NCI-H128 (cell line): ENCODE measurements around the gene PPP2R2D.

Experiments used
- DNase-seq: peaks from one replicate; lab custom pipeline; 2025; ENCODE audit not compliant: unreplicated experiment; lab: John Stamatoyannopoulos, UW

PPP2R2D gene

GRCh38 chr10:131994435-131994834 is 93.6 kb downstream of the PPP2R2D start:
- DNase-seq, result no peak

- no peak for DNase-seq
Measured at GRCh38 chr10:131996466-131997365, 95.9 kb downstream of the PPP2R2D start.

DNA sequence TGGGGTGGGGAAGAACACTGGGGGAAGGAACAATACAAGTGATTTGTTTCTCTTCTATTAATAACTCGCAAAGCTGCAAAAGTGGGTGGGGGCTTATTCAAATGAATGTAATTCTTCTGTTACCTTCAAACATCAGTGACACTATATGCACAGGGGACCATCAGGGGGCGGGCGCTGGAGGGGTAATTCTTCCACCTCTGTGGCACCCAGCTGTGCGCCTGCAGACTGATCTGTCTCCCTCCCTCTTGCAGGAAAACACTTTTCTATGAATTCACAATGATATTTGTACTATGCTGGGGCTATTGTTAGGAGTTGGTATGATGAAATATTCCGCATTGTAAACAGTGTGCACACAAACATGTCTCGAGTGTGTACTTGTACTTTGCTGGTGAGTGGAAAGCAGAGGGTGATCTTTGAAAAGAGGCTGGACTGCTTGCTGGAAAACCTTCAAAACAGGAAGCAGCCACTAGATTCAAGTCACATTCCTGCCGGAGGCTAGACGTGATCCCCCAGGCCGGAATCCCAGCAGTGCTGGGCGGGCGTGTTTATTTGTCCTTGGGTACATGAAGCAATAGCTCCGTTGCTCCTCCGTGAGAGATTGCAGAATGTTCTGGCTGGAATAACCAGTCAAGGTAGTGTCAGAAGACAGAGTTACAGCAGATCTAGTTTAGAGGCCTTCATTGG is 96.7 kb downstream of the PPP2R2D start:
- DNase-seq, result no peak

DNA sequence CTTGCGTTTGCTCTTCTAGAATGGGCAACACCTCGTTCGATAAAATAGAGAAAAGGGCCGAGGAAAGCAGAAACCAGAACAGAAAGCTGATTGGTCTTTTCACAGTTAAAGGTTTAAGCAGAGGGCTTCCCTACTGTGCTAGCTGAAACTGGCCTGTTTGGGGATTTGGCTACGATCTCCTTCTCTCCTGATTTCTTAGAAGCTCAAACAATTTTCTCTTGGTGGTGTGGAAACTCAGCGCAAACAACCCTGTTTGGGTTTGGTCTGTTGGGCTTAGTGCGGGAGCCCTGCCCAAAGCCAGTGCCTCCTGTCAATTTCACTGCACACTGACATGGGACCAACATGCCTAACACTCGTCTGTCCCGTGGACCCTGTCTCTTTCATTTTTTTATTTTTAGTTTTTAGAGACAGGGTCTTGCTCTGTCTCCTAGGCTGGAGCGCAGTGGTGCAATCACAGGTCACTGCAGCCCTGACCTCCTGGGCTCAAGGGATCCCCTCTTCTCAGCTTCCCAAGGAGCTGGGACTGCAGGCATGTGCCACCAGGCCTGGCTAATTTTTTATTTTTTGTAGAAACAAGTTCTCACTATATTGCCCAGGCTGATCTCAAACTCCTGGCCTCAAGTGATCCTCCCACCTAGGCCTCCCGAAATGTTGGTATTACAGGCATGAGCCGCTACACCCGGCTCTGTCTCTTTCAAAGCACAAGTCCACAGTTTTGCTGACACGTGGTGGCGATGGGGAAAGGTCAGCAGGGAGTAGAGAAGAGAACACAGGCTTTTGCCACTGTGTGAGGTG is 97.4 kb downstream of the PPP2R2D start:
- no peak for DNase-seq

- DNase-seq, result no peak
Measured at GRCh38 chr10:131998845-131999681, 98.3 kb downstream of the PPP2R2D start.

GRCh38 chr10:132001238-132001972 is 100.6 kb downstream of the PPP2R2D start:
- DNase-seq, result no peak

GRCh38 chr10:132002004-132002403 is 101.2 kb downstream of the PPP2R2D start:
- no peak for DNase-seq

DNA sequence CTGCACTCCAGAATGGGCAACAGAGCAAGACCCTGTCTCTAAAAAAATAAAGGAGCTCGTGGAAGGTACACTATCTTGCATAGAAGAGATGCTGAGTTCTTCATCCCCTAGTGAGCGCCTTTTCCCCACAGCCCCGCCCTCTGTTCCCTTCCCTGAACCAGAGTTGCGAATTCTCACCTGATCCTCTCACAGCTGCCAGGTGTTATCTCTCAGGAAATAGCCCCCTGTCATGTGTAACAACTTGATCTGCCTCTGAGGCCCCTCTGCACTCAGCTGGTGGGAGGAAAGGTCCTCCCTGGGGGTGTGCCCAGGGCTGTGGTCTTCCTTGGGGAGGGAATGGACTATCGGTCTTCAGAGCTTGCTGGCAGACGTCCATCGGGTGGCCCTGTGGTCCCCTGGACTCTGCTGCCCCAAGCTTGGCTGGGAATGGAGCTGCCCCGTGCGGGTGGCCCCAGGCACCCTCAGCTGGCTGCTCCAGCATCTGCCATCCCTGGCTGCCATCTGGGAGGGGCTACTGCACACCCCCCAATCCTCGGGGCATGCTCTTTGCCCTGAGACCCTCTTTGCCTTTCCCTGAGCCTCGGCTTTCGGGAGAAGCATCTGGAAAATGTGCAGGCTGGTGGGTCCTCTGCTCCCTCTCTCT is 102.6 kb downstream of the PPP2R2D start:
- no peak for DNase-seq

GRCh38 chr10:132004052-132004451 is 103.2 kb downstream of the PPP2R2D start:
- DNase-seq, result no peak

- no peak for DNase-seq
Measured at GRCh38 chr10:132005147-132005546, 104.3 kb downstream of the PPP2R2D start.

DNA sequence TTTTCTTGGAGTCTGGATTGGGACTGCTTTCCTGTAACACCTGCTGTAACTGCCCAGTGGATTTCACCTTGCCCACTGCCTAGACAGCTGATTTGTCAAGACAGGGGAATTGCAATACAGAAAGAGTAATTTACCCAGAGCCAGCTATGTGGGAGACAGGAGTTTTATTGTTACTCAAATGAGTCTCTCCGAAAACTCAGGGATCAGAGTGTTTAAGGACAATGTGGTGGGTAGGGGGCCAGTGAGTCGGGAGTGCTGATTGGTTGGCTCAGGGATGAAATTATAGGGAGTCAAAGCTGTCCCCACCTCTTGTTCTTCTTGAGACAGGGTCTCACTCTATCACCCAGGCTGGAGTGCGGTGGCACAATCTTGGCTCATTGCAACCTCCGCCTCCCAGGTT is 106.2 kb downstream of the PPP2R2D start:
- DNase-seq, result no peak

DNA sequence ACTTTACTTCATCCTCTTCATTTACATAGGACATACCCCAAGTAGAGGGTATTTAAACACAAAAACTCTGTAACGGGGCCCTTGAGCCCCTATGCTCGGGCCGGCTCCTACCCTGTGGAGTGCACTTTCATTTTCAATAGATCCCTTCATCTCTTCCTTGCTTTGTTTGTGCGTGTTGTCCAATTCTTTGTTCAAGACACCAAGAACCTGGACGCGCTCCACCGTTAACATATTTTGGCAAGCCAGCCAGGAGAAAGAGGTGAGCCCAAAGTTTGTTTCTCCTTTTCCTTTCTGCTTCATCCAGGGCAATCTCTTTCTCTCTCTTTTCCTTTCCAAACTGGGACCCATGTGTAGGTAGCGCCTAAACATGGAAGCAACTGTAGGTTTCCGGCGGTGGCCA is 106.9 kb downstream of the PPP2R2D start:
- DNase-seq, result no peak
